ENCODE data around the gene SGO2. TPM values are rescaled to one million over a fixed set of nuclear protein-coding genes. Genes with fewer than 3 reads are reported as not detected.

SGO2 gene
- total and polyA plus RNA-seq, 10 of the 15 experiments (the other 5 are each of a cell fraction or from before 2014, with no cell fraction given) = 15.8 to 55.2 (median 24.3) TPM

DNA sequence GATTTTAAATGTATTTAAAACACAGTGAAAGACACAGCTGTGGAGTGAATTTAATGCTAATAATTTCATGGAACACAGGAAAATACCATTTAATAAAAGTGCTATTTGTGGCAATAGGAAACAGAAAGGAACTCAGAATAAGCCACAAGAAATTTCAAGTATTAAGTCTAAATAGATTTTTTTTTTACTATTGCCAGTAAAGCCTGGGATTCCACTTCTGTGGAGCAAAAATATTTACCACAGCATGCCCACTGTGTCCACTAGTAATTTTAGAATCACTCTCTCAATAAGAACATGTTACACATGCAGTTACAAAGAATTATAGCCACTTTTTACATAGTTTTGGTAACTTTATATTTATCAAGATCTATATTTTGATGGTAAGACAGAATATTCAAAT, 33.4 kb upstream of the SGO2 start:
- no peak for TF ChIP-seq ZZZ3 (IDR thresholded peaks at IDR 0.05; ENCODE audit: control insufficient read depth, insufficient read length, low read depth)
- TF ChIP-seq ETV6 (conservative IDR thresholded peaks at IDR 0.05 in 1 of 2, IDR thresholded peaks at IDR 0.05 in 1 of 2; ENCODE audit: borderline replicate concordance in 1 of 2, low read depth in 1 of 2) = no peak
- TF ChIP-seq WRNIP1 (IDR thresholded peaks at IDR 0.05; ENCODE audit: borderline replicate concordance, low read depth, low read length) = no peak
- no peak for TF ChIP-seq PAX8 (IDR thresholded peaks at IDR 0.05)
- TF ChIP-seq SP1 (IDR thresholded peaks at IDR 0.05; ENCODE audit: low read depth, low read length) = no peak
- TF ChIP-seq TAF1 (IDR thresholded peaks at IDR 0.05; ENCODE audit: borderline replicate concordance, low read depth, low read length) = no peak
- H3K4me3 ChIP-seq = no peak overlapping the region
- no peak overlapping the region for H3K4me2 ChIP-seq (ENCODE audit: control insufficient read depth, insufficient read depth)
- POLR2A ChIA-PET = no interaction called here
- H4K20me1 ChIP-seq (ENCODE audit: control insufficient read depth, insufficient read depth) = no peaks in the 10 kb centered on the region
- BruUV-seq (replicated peaks) = no TSS peak
- SMC1A ChIA-PET (ENCODE audit: uncharacterized antibody, unreplicated experiment) = interaction anchor here (1.2 to 2.3 kb wide), 3 partner anchors 8 to 11 kb away, joined by 3 to 23 read pairs (median 5); no protein-coding TSS in a partner anchor
- H3K79me2 ChIP-seq (ENCODE audit: control insufficient read depth, insufficient read depth, low read length) = no peaks in the 10 kb centered on the region
- CTCF ChIA-PET = interaction anchor here (0.6 to 2.4 kb wide), 5 partner anchors 7 to 17 kb away, joined by 3 to 14 read pairs (median 3); partner anchors contain the start of gene KCTD18
- in situ Hi-C loops (cut with MboI) (no loop called here), intact Hi-C loops (cut with micrococcal nuclease; ENCODE audit: unreplicated experiment) (no loop called here)
- peaks cover 0 to 18% of the 10 kb centered on the region in 2 experiments for H3K36me3 ChIP-seq (ENCODE audit: control insufficient read depth in 2 of 2, insufficient read depth in 2 of 2, low read length in 1 of 2)
- no peak for FAIRE-seq
- DNase-seq (ENCODE audit: low read depth, low spot score) = no peak
- no peaks in the 10 kb centered on the region for H3K27me3 ChIP-seq (replicated peaks in 1 of 2; ENCODE audit: control insufficient read depth in 2 of 2, insufficient read depth in 2 of 2, low read length in 1 of 2)
- RAD21 ChIA-PET (ENCODE audit: unreplicated experiment) = interaction anchor here (1.4 kb wide), 1 partner anchor 8 kb away, joined by 4 read pairs; no protein-coding TSS in a partner anchor
- ATAC-seq = no peak
- no peak overlapping the region for H3K27ac ChIP-seq (ENCODE audit: control insufficient read depth, insufficient read depth)
- H3K9me3 ChIP-seq (replicated peaks; ENCODE audit: control insufficient read depth, insufficient read depth, low read length) = no peaks in the 10 kb centered on the region; the same call in 1 of the 3 replicates
- H2AFZ ChIP-seq (ENCODE audit: control insufficient read depth, low read depth, low read length) = no peak overlapping the region
- no peaks in the 10 kb centered on the region for H3K4me1 ChIP-seq (ENCODE audit: control insufficient read depth, insufficient read depth, low read length)
- no peak overlapping the region for H3K9ac ChIP-seq (ENCODE audit: control insufficient read depth, insufficient read depth, low read length)

DNA sequence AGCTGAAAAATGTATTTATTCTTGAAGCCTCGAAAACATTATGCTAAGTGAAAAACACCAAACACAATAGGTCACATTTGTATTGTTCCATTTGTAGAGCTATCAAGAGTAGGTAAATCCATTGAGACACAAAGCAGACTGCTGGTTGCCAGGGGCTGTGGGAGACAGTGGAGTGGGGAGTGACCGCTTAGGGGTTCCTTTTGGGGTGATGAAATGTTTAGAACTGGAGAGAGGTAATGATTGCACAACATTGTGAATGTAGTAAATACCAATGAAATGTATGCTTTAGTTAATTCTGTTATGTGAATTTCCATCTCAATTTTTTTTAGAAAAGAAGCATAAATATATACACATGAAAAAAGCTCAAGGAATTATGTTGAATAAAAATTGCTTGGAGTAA, 32.0 kb upstream of the SGO2 start:
- SMC1A ChIA-PET (ENCODE audit: uncharacterized antibody, unreplicated experiment) = interaction anchor here (1.2 to 2.3 kb wide), 3 partner anchors 8 to 13 kb away, joined by 3 to 23 read pairs (median 5); no protein-coding TSS in a partner anchor
- ATAC-seq = no peak
- no peaks in the 10 kb centered on the region for H3K27me3 ChIP-seq (replicated peaks in 1 of 2; ENCODE audit: control insufficient read depth in 2 of 2, insufficient read depth in 2 of 2, low read length in 1 of 2)
- no TSS peak for BruUV-seq (replicated peaks)
- H3K79me2 ChIP-seq (ENCODE audit: control insufficient read depth, insufficient read depth, low read length) = no peaks in the 10 kb centered on the region
- RAD21 ChIA-PET (ENCODE audit: unreplicated experiment) = interaction anchor here (1.3 to 1.4 kb wide), 2 partner anchors 10 to 13 kb away, joined by 3 to 4 read pairs; no protein-coding TSS in a partner anchor
- no peak for DNase-seq (ENCODE audit: low read depth, low spot score)
- no peak overlapping the region for H2AFZ ChIP-seq (ENCODE audit: control insufficient read depth, low read depth, low read length)
- 100% methylated on average over 2 of the region's 2 CpGs for WGBS (ENCODE audit: insufficient coverage, insufficient replicate concordance, low lambda C conversion rate, missing lambda C conversion rate)
- FAIRE-seq = no peak
- H3K4me1 ChIP-seq (ENCODE audit: control insufficient read depth, insufficient read depth, low read length) = no peaks in the 10 kb centered on the region
- CTCF ChIA-PET = interaction anchor here (1.0 to 2.4 kb wide), 5 partner anchors 9 to 14 kb away, joined by 4 to 14 read pairs (median 5); no protein-coding TSS in a partner anchor
- no peaks in the 10 kb centered on the region for H4K20me1 ChIP-seq (ENCODE audit: control insufficient read depth, insufficient read depth)
- H3K9ac ChIP-seq (ENCODE audit: control insufficient read depth, insufficient read depth, low read length) = no peak overlapping the region
- no peak overlapping the region for H3K27ac ChIP-seq (ENCODE audit: control insufficient read depth, insufficient read depth)
- no peak overlapping the region for H3K4me3 ChIP-seq
- POLR2A ChIA-PET = interaction anchor here (0.5 to 1.2 kb wide), 2 partner anchors 53 to 507 kb away, joined by 3 to 4 read pairs; no protein-coding TSS in a partner anchor
- no peak overlapping the region for H3K4me2 ChIP-seq (ENCODE audit: control insufficient read depth, insufficient read depth)
- intact Hi-C loops (cut with micrococcal nuclease; ENCODE audit: unreplicated experiment) = no loop called here
- H3K9me3 ChIP-seq (replicated peaks; ENCODE audit: control insufficient read depth, insufficient read depth, low read length) = no peaks in the 10 kb centered on the region; the same call in 1 of the 3 replicates
- in situ Hi-C loops (cut with MboI) = no loop called here
- H3K36me3 ChIP-seq (ENCODE audit: control insufficient read depth in 2 of 2, insufficient read depth in 2 of 2, low read length in 1 of 2) = peaks cover 0 to 18% of the 10 kb centered on the region in 2 experiments
- TF ChIP-seq SPI1 (IDR thresholded peaks at IDR 0.05; ENCODE audit: borderline replicate concordance, insufficient read depth, low read depth, low read length) (no peak), MEF2A (IDR thresholded peaks at IDR 0.05; ENCODE audit: insufficient read depth, low read depth, low read length) (no peak), HDGF (IDR thresholded peaks at IDR 0.05) (no peak), IKZF1 (conservative IDR thresholded peaks at IDR 0.05) (no peak), FOXK2 (IDR thresholded peaks at IDR 0.05) (no peak), SUZ12 (IDR thresholded peaks at IDR 0.05; ENCODE audit: unreplicated experiment) (no peak), HDAC2 (IDR thresholded peaks at IDR 0.05) (no peak), GATAD2B (conservative IDR thresholded peaks at IDR 0.05; ENCODE audit: low read depth) (no peak), SIN3A (IDR thresholded peaks at IDR 0.05; ENCODE audit: low read depth, low read length) (no peak), ZNF274 (IDR thresholded peaks at IDR 0.05; ENCODE audit: insufficient read depth, insufficient read length) (no peak), NR2C1 (IDR thresholded peaks at IDR 0.05) (no peak), MYC (IDR thresholded peaks at IDR 0.05; ENCODE audit: insufficient read depth, insufficient read length, insufficient replicate concordance, low read length, severe bottlenecking) (no peak), ZNF384 (IDR thresholded peaks at IDR 0.05; ENCODE audit: borderline replicate concordance, low read depth, low read length) (no peak)
- TF ChIP-seq, protein P1, sequence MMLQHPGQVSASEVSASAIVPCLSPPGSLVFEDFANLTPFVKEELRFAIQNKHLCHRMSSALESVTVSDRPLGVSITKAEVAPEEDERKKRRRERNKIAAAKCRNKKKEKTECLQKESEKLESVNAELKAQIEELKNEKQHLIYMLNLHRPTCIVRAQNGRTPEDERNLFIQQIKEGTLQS (IDR thresholded peaks at IDR 0.05; ENCODE audit: borderline replicate concordance, extremely low read depth, low read depth, low read length) = no peak

All from GM12878 (cell line).